HepG2 (cell line): ENCODE measurements around the gene GRK3. TPM values are rescaled to one million over a fixed set of nuclear protein-coding genes. Genes with fewer than 3 reads are reported as not detected.

ENCODE experiments used
- GATAD2A ChIP-seq: IDR thresholded peaks from 2 replicates; pipeline ENCODE4 v1.6.1; 2016
- HDAC2 ChIP-seq: sonication (generic); formaldehyde crosslinking; IDR thresholded peaks from 2 replicates; pipeline ENCODE4 v1.4.0; 2020; ENCODE audit warnings: missing genetic modification reagents
- HMG20B ChIP-seq: conservative IDR thresholded peaks from 2 replicates; pipeline ENCODE4 v1.6.1; 2016; ENCODE audit warnings: missing genetic modification reagents, missing compliant biosample characterization
- HNRNPH1 ChIP-seq: fragments of 200-400 bp; formaldehyde crosslinking; optimal IDR thresholded peaks from 2 replicates; pipeline ENCODE3; 2017; ENCODE audit warnings: mild to moderate bottlenecking, low read depth, low read length
- PHF21A ChIP-seq: sonication (generic); formaldehyde crosslinking; IDR thresholded peaks from 2 replicates; pipeline ENCODE4 v1.5.0; 2020; ENCODE audit warnings: mild to moderate bottlenecking, missing genetic modification reagents
- RFX5 ChIP-seq: IDR thresholded peaks from 2 replicates; pipeline ENCODE4 v1.6.1; 2011; ENCODE audit warnings: low read depth, low read length, improper control_type of control experiment
- TBX3 ChIP-seq: fragments of 450-650 bp; IDR thresholded peaks from 2 replicates; pipeline ENCODE4 v1.6.1; 2017; ENCODE audit warnings: antibody characterized with exemption, mild to moderate bottlenecking, inconsistent platforms, borderline replicate concordance
- TEAD2 ChIP-seq: sonication (generic); formaldehyde crosslinking; IDR thresholded peaks from 2 replicates; pipeline ENCODE4 v1.9.0; 2021; ENCODE audit warnings: missing genetic modification reagents
- THAP11 ChIP-seq: IDR thresholded peaks from 2 replicates; pipeline ENCODE4 v1.6.1; 2016; ENCODE audit warnings: missing biosample characterization, missing genetic modification reagents
- TOPORS ChIP-seq: sonication (generic); formaldehyde crosslinking; IDR thresholded peaks from 2 replicates; pipeline ENCODE4 v1.8.0; 2023; ENCODE audit warnings: mild to moderate bottlenecking, missing genetic modification reagents
- ZKSCAN8 ChIP-seq: IDR thresholded peaks from 2 replicates; pipeline ENCODE4 v1.6.1; 2016; ENCODE audit warnings: borderline replicate concordance, missing genetic modification reagents, missing compliant biosample characterization
- ZNF318 ChIP-seq: sonication (generic); formaldehyde crosslinking; IDR thresholded peaks from 2 replicates; pipeline ENCODE4 v1.4.0; 2020; ENCODE audit warnings: mild to moderate bottlenecking, missing genetic modification reagents
- ZNF574 ChIP-seq: sonication (generic); formaldehyde crosslinking; IDR thresholded peaks from 2 replicates; pipeline ENCODE4 v1.4.0; 2020; ENCODE audit warnings: missing genetic modification reagents
- ZNF782 ChIP-seq: sonication (generic); formaldehyde crosslinking; IDR thresholded peaks from 2 replicates; pipeline ENCODE4 v1.4.0; 2020; ENCODE audit warnings: missing genetic modification reagents, mild to moderate bottlenecking, borderline replicate concordance
- polyA plus RNA-seq, 8 experiments: library from polyadenylated mRNA; depleted of rRNA in 3 of 8; stranded (reverse) in 7 of 8; unstranded in 1 of 8; fragments of >200 nt; fragmentation: Illumina TruSeq in 4 of 8; extraction: Trizol in 4 of 8; gene quantifications; 2 replicates each; pipeline versions ENCODE4 v1.2.1 to v1.2.3, GENCODE V29; 2011 to 2016; ENCODE audit warnings: low read depth in 4 of 8, missing spikeins in 1 of 8, mixed read lengths in 1 of 8; ENCODE audit not compliant: insufficient read depth in 1 of 8
- total RNA-seq, 5 experiments: library from RNA; depleted of rRNA; stranded (reverse); fragments of >200 nt; fragmentation: Illumina TruSeq; extraction: Trizol; gene quantifications; 2 replicates each; pipeline ENCODE4 v1.2.3, GENCODE V29; 2016; ENCODE audit warnings: low read depth in 1 of 5
- TF ChIP-seq, protein P1 (sequence below): IDR thresholded peaks from 2 replicates; pipeline ENCODE4 v1.6.1; 2016; ENCODE audit warnings: missing compliant biosample characterization, missing genetic modification reagents, borderline replicate concordance
- TF ChIP-seq, protein P2 (sequence below): sonication (generic); formaldehyde crosslinking; IDR thresholded peaks from 2 replicates; pipeline ENCODE4 v1.8.1; 2022; ENCODE audit warnings: low read depth, mild to moderate bottlenecking, missing genetic modification reagents

GRK3 gene
- total and polyA plus RNA-seq, 2 of the 13 experiments (the other 11 are each of a cell fraction or from before 2014, with no cell fraction given): 8.5 to 16.7 TPM

DNA sequence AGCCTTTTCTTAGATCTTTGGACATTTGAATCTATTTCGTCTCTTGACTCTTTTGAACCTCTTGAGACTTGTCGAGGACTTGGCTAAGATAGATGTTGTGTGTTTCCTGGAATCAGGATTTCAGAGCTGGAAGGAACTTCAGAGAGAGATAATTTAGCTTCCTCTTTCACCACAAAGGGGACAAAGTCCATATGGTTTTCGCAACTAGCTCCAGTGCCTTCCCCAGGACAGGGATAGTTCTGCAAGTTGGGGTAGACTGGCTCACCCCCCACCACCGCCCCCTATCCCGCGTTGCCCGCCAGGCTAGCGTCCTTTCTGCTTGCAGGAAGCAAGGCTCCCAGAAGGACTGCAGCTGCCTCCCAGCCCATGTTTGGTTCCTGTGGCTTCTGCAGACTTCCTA lies 101.8 kb downstream of the GRK3 start (continued):
- TF ChIP-seq ZNF318 (CRISPR knock-in tag) (no peak), TOPORS (CRISPR knock-in tag) (no peak), TBX3 (no peak), HMG20B (CRISPR knock-in tag) (peak; percentile 76; the same call in 1 of the 2 replicates), ZKSCAN8 (CRISPR knock-in tag) (0 out of 2 replicates have a peak, but pooled peaks have one; percentile 54), RFX5 (no peak), HNRNPH1 (no peak), TEAD2 (CRISPR knock-in tag) (no peak), GATAD2A (CRISPR knock-in tag) (peak; percentile 97), ZNF574 (CRISPR knock-in tag) (peak; percentile 47; the same call in 1 of the 2 replicates), PHF21A (peak; percentile 75), ZNF782 (CRISPR knock-in tag) (no peak), HDAC2 (CRISPR knock-in tag) (peak; percentile 91), THAP11 (CRISPR knock-in tag) (peak; percentile 55; the same call in 1 of the 2 replicates)
- TF ChIP-seq, protein P1, sequence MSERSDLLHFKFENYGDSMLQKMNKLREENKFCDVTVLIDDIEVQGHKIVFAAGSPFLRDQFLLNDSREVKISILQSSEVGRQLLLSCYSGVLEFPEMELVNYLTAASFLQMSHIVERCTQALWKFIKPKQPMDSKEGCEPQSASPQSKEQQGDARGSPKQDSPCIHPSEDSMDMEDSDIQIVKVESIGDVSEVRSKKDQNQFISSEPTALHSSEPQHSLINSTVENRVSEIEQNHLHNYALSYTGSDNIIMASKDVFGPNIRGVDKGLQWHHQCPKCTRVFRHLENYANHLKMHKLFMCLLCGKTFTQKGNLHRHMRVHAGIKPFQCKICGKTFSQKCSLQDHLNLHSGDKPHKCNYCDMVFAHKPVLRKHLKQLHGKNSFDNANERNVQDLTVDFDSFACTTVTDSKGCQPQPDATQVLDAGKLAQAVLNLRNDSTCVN (CRISPR knock-in tag): peak; percentile 91; the same call in 1 of the 2 replicates
- TF ChIP-seq, protein P2, sequence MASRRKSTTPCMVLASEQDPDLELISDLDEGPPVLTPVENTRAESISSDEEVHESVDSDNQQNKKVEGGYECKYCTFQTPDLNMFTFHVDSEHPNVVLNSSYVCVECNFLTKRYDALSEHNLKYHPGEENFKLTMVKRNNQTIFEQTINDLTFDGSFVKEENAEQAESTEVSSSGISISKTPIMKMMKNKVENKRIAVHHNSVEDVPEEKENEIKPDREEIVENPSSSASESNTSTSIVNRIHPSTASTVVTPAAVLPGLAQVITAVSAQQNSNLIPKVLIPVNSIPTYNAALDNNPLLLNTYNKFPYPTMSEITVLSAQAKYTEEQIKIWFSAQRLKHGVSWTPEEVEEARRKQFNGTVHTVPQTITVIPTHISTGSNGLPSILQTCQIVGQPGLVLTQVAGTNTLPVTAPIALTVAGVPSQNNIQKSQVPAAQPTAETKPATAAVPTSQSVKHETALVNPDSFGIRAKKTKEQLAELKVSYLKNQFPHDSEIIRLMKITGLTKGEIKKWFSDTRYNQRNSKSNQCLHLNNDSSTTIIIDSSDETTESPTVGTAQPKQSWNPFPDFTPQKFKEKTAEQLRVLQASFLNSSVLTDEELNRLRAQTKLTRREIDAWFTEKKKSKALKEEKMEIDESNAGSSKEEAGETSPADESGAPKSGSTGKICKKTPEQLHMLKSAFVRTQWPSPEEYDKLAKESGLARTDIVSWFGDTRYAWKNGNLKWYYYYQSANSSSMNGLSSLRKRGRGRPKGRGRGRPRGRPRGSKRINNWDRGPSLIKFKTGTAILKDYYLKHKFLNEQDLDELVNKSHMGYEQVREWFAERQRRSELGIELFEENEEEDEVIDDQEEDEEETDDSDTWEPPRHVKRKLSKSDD (CRISPR knock-in tag): no peak
